Spleen (tissue), 7 donors: ENCODE measurements around the gene ITGB8.

ENCODE experiments used
- CTCF ChIP-seq, 11 experiments: fragments of 200-600 bp in 7 of 11; fragments of 450-650 bp in 4 of 11; sonication (generic) in 4 of 11; IDR thresholded peaks in 8 of 11; conservative IDR thresholded peaks in 3 of 11; 1 replicate in 7 of 11; 2 replicates in 4 of 11; pipeline versions ENCODE4 v1.4.0 to v1.8.0; 2016 to 2021; ENCODE audit warnings: antibody characterized with exemption in 11 of 11, inconsistent platforms in 4 of 11, mild to moderate bottlenecking in 1 of 11
- POLR2AphosphoS5 ChIP-seq, 3 donors: sonication (generic); formaldehyde crosslinking; IDR thresholded peaks; one replicate each; pipeline ENCODE4 v1.5.1; 2017; ENCODE audit warnings: antibody characterized with exemption in 3 of 3
- donor health status: DM: no; HTN: no; CAD: no; lungs with moderate emphysema.
- donor health status: DM: no; HTN: no; CAD: no.
- donor health status: DM: no; HTN: no; CAD: no.

GRCh38 chr7:20283385-20283784 lies 47.3 kb upstream of the ITGB8 start:
- TF ChIP-seq CTCF (IDR thresholded peaks at IDR 0.05 in 8 of 11, conservative IDR thresholded peaks at IDR 0.05 in 3 of 11) (no peak), POLR2AphosphoS5 (IDR thresholded peaks at IDR 0.05) (no peak)
